GM12892 (cell line): ENCODE results near the gene PPP6R2.

Source experiments
- POLR2A ChIP-seq: IDR thresholded peaks from 2 replicates; pipeline ENCODE4 v1.6.1; 2011; ENCODE audit warnings: low read depth, low read length, control low read depth
- POLR2AphosphoS5 ChIP-seq: IDR thresholded peaks from 2 replicates; pipeline ENCODE4 v1.6.1; 2011; ENCODE audit warnings: low read depth, low read length, control low read depth
- TAF1 ChIP-seq: IDR thresholded peaks from 2 replicates; pipeline ENCODE4 v1.6.1; 2011; ENCODE audit warnings: low read depth, mild to moderate bottlenecking, control low read depth, low read length, borderline replicate concordance

GRCh38 chr22:50437511-50438304 lies 94.6 kb downstream of the PPP6R2 start:
- no peak for TF ChIP-seq POLR2AphosphoS5
- no peak for TF ChIP-seq POLR2A
- TF ChIP-seq TAF1: no peak
